22Rv1 (cell line): ENCODE data around the gene NDFIP1.

Experiments
- H3K27ac ChIP-seq: fragments of 450-650 bp; 2 replicates; pipeline ENCODE4 v1.5.1; 2017
- ZFX ChIP-seq: fragments of 450-650 bp; IDR thresholded peaks from 2 replicates; pipeline ENCODE4 v1.6.1; 2017; ENCODE audit warnings: antibody characterized with exemption, borderline replicate concordance
- TF ChIP-seq, protein P1 (sequence below): fragments of 450-650 bp; IDR thresholded peaks from 2 replicates; pipeline ENCODE4 v1.5.1; 2017; ENCODE audit warnings: mild to moderate bottlenecking

Gene NDFIP1

DNA sequence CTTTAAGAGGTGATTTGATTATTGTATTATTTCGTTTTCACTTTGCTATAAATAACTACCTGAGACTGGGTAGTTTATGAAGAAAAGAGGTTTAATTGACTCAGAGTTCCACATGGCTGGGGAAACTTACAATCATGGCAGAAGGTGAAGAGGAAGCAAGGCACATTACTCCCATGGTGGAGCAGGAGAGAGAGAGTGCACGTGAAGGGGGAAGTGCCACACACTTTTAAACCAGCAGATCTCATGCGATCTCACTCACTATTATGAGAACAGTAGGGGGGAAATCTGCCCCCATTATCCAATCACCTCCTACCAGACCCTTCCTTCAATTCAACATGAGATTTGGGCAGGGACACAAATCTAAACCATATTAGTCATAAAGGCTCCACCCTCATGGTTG, 36.1 kb upstream of the NDFIP1 start:
- no peak overlapping the region for H3K27ac ChIP-seq
- TF ChIP-seq, protein P1, sequence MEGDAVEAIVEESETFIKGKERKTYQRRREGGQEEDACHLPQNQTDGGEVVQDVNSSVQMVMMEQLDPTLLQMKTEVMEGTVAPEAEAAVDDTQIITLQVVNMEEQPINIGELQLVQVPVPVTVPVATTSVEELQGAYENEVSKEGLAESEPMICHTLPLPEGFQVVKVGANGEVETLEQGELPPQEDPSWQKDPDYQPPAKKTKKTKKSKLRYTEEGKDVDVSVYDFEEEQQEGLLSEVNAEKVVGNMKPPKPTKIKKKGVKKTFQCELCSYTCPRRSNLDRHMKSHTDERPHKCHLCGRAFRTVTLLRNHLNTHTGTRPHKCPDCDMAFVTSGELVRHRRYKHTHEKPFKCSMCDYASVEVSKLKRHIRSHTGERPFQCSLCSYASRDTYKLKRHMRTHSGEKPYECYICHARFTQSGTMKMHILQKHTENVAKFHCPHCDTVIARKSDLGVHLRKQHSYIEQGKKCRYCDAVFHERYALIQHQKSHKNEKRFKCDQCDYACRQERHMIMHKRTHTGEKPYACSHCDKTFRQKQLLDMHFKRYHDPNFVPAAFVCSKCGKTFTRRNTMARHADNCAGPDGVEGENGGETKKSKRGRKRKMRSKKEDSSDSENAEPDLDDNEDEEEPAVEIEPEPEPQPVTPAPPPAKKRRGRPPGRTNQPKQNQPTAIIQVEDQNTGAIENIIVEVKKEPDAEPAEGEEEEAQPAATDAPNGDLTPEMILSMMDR: no peak
- TF ChIP-seq ZFX: no peak

DNA sequence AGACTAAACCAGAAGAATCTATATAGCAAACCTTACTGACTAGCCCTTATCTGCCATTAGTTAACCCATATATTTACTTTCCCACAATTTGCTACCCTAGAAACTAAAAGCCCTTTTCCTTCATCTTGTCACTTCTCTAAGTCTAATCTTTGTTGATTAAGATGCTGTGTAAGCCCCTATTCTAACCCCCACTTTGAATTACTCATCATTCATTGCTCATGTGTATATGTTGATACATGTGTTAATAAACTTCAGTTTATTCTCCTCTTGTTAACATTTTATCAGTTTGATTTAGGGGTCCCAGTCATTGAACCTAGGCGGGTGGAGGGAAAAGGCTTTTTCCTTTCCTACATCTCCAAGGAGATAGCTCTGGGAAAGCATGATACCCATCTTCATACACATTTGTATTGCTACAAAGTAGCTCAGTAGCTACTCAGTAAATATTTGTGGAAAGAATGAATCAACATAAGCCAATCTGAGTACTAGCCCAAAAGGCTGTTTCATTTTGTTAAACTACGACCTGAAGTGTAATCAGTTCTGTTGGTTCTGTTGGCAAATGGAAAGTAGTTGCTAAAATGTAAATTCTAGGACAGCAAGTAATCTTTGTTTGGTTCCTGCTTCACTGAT, 35.1 kb upstream of the NDFIP1 start:
- H3K27ac ChIP-seq: peak overlapping the region; percentile 64
- TF ChIP-seq ZFX: no peak
- TF ChIP-seq, protein P1: no peak

DNA sequence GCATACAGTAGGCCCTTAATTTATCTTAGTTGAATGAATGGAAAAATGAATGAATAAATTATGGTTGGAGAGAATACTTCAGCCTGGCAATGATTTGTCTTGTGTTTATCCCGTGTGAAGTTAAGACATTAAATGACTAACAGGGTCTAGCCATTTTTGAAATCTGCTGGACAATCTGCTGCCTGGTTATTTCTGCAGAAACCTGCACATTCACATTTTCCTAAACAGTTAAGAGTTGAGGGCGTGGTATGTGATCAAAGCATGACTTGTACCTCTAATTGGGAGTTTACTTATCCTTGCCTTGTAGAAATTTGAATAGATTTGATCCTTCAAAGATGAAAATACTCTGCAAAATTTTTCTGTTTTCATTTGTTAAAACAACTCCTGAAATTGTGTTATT, 34.6 kb upstream of the NDFIP1 start:
- H3K27ac ChIP-seq: peak overlapping the region; percentile 64
- TF ChIP-seq, protein P1: no peak
- TF ChIP-seq ZFX: no peak

DNA sequence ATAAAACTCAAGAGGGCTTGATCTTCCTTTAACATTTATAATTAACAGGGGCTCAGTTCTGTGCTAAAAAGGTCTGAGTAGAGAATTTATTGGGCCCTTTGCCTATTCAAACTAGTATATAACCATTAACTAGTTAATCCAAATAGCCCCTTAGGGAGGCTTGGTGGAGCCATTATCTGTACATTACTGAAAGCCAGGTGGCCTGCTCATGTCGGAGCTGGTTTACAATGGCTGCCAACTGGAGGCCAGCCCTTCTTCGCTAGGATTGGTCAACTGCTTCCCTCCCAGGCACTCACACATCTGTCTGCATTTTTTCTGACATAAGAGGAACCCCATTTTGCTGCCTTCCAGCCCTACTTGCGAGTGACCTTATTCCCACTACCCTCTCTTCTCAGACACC, 30.4 kb upstream of the NDFIP1 start:
- H3K27ac ChIP-seq: no peak overlapping the region
- no peak for TF ChIP-seq ZFX
- TF ChIP-seq, protein P1: no peak

DNA sequence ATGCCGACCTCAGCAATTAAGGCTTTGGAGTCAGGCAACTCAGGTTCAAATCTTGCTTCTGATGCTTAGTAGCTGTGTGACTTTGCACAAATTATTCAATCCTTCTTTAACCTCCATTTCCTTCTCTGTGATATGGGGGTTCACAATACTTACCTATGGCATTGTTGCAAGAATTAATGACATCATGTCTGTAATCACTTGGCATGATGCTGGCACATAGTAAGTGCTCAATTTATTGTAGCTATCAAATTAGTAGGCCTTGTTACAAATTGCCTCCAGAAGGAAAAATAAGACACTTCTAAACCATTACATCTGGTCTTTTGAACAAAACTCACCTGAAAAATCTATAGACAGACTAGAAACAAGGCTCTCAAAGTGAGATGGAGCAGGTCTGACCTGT, 29.9 kb upstream of the NDFIP1 start:
- H3K27ac ChIP-seq: no peak overlapping the region
- TF ChIP-seq ZFX: no peak
- TF ChIP-seq, protein P1: no peak

DNA sequence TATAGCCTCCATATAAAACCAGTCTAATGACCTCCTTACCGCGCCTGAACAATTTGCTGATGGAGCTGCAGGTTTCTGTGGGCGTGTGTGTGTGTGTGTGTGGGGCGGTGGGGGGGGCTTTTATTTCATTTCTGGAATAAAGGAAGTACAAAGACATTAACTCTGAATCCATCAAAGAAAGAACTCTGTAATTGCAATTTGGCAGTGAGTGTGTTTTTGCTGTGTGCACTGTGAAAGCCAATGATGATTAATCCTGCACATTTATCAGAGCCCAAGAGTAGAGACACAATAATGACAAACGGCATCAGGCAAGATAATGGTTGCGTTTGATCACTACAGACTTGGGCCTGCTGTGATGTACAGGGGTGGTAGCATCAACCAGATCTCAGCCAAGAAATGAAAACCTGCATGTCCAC, 29.3 kb upstream of the NDFIP1 start:
- TF ChIP-seq, protein P1: no peak
- TF ChIP-seq ZFX: no peak
- H3K27ac ChIP-seq: no peak overlapping the region

DNA sequence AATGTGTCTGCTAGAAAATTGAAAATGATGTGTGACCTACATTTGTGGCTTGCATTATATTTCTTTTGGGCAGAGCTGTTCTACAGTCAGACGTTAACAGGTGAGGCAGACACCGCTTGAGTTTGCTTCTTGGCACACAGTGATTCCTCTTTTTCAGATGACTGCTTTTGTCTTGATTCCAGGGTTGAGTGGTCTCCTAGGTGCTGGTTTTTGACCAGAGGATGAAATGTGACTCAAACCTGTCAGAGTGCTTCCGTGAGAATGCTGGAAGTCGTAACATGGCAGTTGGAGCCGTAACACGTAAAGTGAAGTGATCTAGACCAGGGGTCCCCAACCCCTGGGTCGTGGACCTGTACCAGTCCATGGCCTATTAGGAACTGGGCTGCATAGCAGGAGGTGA, 28.3 kb upstream of the NDFIP1 start:
- no peak overlapping the region for H3K27ac ChIP-seq
- TF ChIP-seq, protein P1: no peak
- TF ChIP-seq ZFX: no peak
